Kidney glomerular epithelial cell (primary cell): Measurements from ENCODE around the gene RPS5.
"Not testable (repeated sequence)": the region's sequence is repeated elsewhere in the genome, so short reads cannot be mapped to it uniquely, and the experiment has no call there.

Experiments
- DNase-seq: peaks from one replicate; lab custom pipeline; 2025; lab: John Stamatoyannopoulos, UW

Gene RPS5

GRCh38 chr19:58406818-58407657 is 20.0 kb downstream of the RPS5 start:
- no peak for DNase-seq

- no peak for DNase-seq
Observed at GRCh38 chr19:58407658-58408151, 20.6 kb downstream of the RPS5 start.

- peak; percentile 82 for DNase-seq
Observed at GRCh38 chr19:58408152-58409009, 21.3 kb downstream of the RPS5 start, which contains the start of gene ZNF584. Gene ZNF584 (plus strand): TSS chr19:58408649. CDS start chr19:58409148, 499 bp downstream.

GRCh38 chr19:58409010-58409790 is 22.1 kb downstream of the RPS5 start:
- no peak for DNase-seq

- DNase-seq, result no peak
Observed at GRCh38 chr19:58416604-58417003, 29.5 kb downstream of the RPS5 start.

- DNase-seq, result no peak
Observed at GRCh38 chr19:58417071-58417470, 30.0 kb downstream of the RPS5 start.

- no peak for DNase-seq
Observed at GRCh38 chr19:58428617-58429016, 41.5 kb downstream of the RPS5 start.

- DNase-seq, result no peak
Observed at GRCh38 chr19:58429745-58430144, 42.7 kb downstream of the RPS5 start.

- no peak for DNase-seq
Observed at GRCh38 chr19:58434217-58434616, 47.1 kb downstream of the RPS5 start.

GRCh38 chr19:58439576-58440554 is 52.8 kb downstream of the RPS5 start, which contains the start of gene ZNF132:
Gene ZNF132 (minus strand): TSS chr19:58440153. CDS start chr19:58439821, 332 bp downstream.
- peak; percentile 97 for DNase-seq

- DNase-seq, result no peak
Observed at GRCh38 chr19:58440556-58440955, 53.5 kb downstream of the RPS5 start.

- DNase-seq, result not testable (repeated sequence)
Observed at GRCh38 chr19:58442986-58443385, 55.9 kb downstream of the RPS5 start.
